ENCODE data around the gene C3orf18. TPM values are rescaled to one million over a fixed set of nuclear protein-coding genes. Genes with fewer than 3 reads are reported as not detected.

C3orf18 gene
- total and polyA plus RNA-seq, 9 of the 15 experiments (the other 6 are each of a cell fraction or from before 2014, with no cell fraction given), result 0.01 to 2.3 (median 0.94) TPM

DNA sequence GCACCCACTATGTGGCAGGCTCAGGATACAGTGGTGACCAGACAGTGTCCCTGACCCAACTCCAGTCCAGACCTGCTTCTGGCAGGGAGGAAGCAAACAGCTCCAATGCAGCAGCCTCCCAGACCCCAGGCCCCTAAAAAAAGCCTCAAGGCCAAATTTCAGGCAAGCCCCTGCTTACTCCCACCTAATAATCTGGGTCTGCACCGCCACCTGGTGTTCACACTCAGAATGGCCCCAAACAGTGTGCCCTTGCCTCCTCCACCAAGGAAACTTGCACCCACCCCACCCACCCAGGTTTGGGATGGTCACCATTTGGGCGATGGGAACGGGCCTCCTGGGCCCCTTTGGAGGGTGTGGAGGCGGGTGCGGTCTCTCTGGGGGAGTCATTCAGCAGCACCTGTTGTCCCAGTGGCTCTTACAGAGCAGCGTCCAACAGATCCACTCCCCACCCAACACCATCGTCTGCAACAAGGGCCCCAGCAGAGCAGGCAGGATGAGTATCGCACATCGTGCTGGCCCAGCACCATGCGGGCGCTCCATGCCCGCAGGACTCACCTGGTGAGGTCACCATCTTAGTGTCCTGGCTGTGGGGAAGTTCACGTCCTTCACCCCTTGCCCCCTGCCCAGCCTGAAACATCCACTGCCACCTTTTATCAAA lies 17.3 kb downstream of the C3orf18 start:
- no peaks in the 10 kb centered on the region for H3K27me3 ChIP-seq (ENCODE audit: control insufficient read depth in 2 of 2, insufficient read depth in 2 of 2, low read length in 2 of 2)
- no peaks in the 10 kb centered on the region for H4K20me1 ChIP-seq (replicated peaks; ENCODE audit: control insufficient read depth, insufficient read depth, low read length)
- no peak overlapping the region for H3K27ac ChIP-seq (ENCODE audit: extremely low read depth, low read depth, low read length)
- POLR2A ChIA-PET, result no interaction called here
- H3K4me3 ChIP-seq, result no peak overlapping the region
- DNase-seq (ENCODE audit: extremely low read depth in 1 of 4, low spot score in 3 of 4), result peak; percentile 66 to 69 (median 68)
- H3K9me1 ChIP-seq (ENCODE audit: control insufficient read depth, insufficient read depth, low read length), result no peaks in the 10 kb centered on the region
- FAIRE-seq, result peak; percentile 77
- ATAC-seq, result peak; percentile 90
- H3K79me2 ChIP-seq (ENCODE audit: control insufficient read depth, insufficient read depth, low read length), result no peaks in the 10 kb centered on the region
- no peak overlapping the region for H2AFZ ChIP-seq (ENCODE audit: low read depth, low read length)
- peaks cover 0 to 6% of the 10 kb centered on the region in 2 experiments; a peak in 2 of 5 replicates for H3K4me1 ChIP-seq (replicated peaks in 1 of 2; ENCODE audit: control insufficient read depth in 2 of 2, insufficient read depth in 2 of 2, low read length in 2 of 2)
- no peaks in the 10 kb centered on the region for H3K36me3 ChIP-seq (ENCODE audit: control insufficient read depth, insufficient read depth, low read length)
- BruUV-seq (replicated peaks), result no TSS peak
- H3K9ac ChIP-seq (ENCODE audit: insufficient read depth in 1 of 2, low read depth in 2 of 2, low read length in 2 of 2), result peak overlapping the region in 1 of 2 experiments; percentile 74; a peak in 2 of 4 replicates
- in situ Hi-C loops (cut with MboI), result no loop called here
- CTCF ChIA-PET (ENCODE audit: low intra/inter-chr PET ratio), result interaction anchor here (0.9 to 2.2 kb wide), 4 partner anchors 31 to 203 kb away, joined by 3 to 11 read pairs (median 7); no protein-coding TSS in a partner anchor
- WGBS (ENCODE audit: insufficient coverage, low coverage, missing lambda C conversion rate), result 15% methylated on average over 11 of the region's 13 CpGs
- intact Hi-C loops (cut with micrococcal nuclease), result no loop called here
- H3K4me2 ChIP-seq (ENCODE audit: insufficient read depth, low read length), result no peak overlapping the region
- no peaks in the 10 kb centered on the region for H3K9me3 ChIP-seq (replicated peaks; ENCODE audit: control insufficient read depth, insufficient read depth, low read depth, low read length)
- TF ChIP-seq RBM39 (optimal IDR thresholded peaks at IDR 0.05; ENCODE audit: low read depth, low read length), result no peak
- TF ChIP-seq ERF (CRISPR knock-in tag; IDR thresholded peaks at IDR 0.05), result no peak
- no peak for TF ChIP-seq GTF2A2 (tag; IDR thresholded peaks at IDR 0.05)
- TF ChIP-seq ZFP1 (CRISPR knock-in tag; IDR thresholded peaks at IDR 0.05), result no peak
- TF ChIP-seq POLR3A (IDR thresholded peaks at IDR 0.05; ENCODE audit: borderline replicate concordance, extremely low read depth, insufficient read depth, insufficient read length), result no peak
- TF ChIP-seq, protein P1, sequence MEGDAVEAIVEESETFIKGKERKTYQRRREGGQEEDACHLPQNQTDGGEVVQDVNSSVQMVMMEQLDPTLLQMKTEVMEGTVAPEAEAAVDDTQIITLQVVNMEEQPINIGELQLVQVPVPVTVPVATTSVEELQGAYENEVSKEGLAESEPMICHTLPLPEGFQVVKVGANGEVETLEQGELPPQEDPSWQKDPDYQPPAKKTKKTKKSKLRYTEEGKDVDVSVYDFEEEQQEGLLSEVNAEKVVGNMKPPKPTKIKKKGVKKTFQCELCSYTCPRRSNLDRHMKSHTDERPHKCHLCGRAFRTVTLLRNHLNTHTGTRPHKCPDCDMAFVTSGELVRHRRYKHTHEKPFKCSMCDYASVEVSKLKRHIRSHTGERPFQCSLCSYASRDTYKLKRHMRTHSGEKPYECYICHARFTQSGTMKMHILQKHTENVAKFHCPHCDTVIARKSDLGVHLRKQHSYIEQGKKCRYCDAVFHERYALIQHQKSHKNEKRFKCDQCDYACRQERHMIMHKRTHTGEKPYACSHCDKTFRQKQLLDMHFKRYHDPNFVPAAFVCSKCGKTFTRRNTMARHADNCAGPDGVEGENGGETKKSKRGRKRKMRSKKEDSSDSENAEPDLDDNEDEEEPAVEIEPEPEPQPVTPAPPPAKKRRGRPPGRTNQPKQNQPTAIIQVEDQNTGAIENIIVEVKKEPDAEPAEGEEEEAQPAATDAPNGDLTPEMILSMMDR (IDR thresholded peaks at IDR 0.05 in 2 of 3, conservative IDR thresholded peaks at IDR 0.05 in 1 of 3; ENCODE audit: insufficient read depth in 2 of 3, low read depth in 1 of 3, low read length in 3 of 3), result peak; percentile 69 to 80 (median 74)
- peak; percentile 55; the same call in 1 of the 2 replicates for TF ChIP-seq STAG1 (CRISPR knock-in tag; IDR thresholded peaks at IDR 0.05; ENCODE audit: borderline replicate concordance)
- no peak for TF ChIP-seq ZBED1 (IDR thresholded peaks at IDR 0.05)
- TF ChIP-seq, protein P2, sequence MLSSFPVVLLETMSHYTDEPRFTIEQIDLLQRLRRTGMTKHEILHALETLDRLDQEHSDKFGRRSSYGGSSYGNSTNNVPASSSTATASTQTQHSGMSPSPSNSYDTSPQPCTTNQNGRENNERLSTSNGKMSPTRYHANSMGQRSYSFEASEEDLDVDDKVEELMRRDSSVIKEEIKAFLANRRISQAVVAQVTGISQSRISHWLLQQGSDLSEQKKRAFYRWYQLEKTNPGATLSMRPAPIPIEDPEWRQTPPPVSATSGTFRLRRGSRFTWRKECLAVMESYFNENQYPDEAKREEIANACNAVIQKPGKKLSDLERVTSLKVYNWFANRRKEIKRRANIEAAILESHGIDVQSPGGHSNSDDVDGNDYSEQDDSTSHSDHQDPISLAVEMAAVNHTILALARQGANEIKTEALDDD (IDR thresholded peaks at IDR 0.05), result no peak
- TF ChIP-seq ZKSCAN3 (CRISPR knock-in tag; IDR thresholded peaks at IDR 0.05), result no peak
- TF ChIP-seq, protein P3, sequence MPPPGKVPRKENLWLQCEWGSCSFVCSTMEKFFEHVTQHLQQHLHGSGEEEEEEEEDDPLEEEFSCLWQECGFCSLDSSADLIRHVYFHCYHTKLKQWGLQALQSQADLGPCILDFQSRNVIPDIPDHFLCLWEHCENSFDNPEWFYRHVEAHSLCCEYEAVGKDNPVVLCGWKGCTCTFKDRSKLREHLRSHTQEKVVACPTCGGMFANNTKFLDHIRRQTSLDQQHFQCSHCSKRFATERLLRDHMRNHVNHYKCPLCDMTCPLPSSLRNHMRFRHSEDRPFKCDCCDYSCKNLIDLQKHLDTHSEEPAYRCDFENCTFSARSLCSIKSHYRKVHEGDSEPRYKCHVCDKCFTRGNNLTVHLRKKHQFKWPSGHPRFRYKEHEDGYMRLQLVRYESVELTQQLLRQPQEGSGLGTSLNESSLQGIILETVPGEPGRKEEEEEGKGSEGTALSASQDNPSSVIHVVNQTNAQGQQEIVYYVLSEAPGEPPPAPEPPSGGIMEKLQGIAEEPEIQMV (tag; conservative IDR thresholded peaks at IDR 0.05; ENCODE audit: low read depth), result no peak
- no peak for TF ChIP-seq NFRKB (IDR thresholded peaks at IDR 0.05; ENCODE audit: low read depth)
- no peak for TF ChIP-seq FUS (optimal IDR thresholded peaks at IDR 0.05; ENCODE audit: low read depth, low read length)
- no peak for TF ChIP-seq ZNF143 (CRISPR knock-in tag; IDR thresholded peaks at IDR 0.05)
- no peak for TF ChIP-seq ELF2 (CRISPR knock-in tag; IDR thresholded peaks at IDR 0.05)
- TF ChIP-seq ZBTB7A (IDR thresholded peaks at IDR 0.05; ENCODE audit: borderline replicate concordance, control insufficient read depth, low read depth, low read length), result peak; percentile 55
